Measurements from ENCODE around the gene HSD17B11.

- TF ChIP-seq CTCF (optimal IDR thresholded peaks at IDR 0.05 in 1 of 3, IDR thresholded peaks at IDR 0.05 in 1 of 3, conservative IDR thresholded peaks at IDR 0.05 in 1 of 3; ENCODE audit: extremely low read depth in 1 of 3, insufficient read depth in 2 of 3, low read length in 3 of 3) = no peak
- no peak for TF ChIP-seq EZH2 (IDR thresholded peaks at IDR 0.05; ENCODE audit: low read length)
These were observed 31.4 kb upstream of the HSD17B11 start, which contains the start of gene NUDT9 for GRCh38 chr4:87422104-87423052.
